HepG2 (cell line): Measurements from ENCODE around the gene TBC1D12. TPM values are rescaled to one million over a fixed set of nuclear protein-coding genes. Genes with fewer than 3 reads are reported as not detected.

Experiments used
- ASH2L ChIP-seq: fragments of 300-600, 200-600 bp; sonication (generic); IDR thresholded peaks from 2 replicates; pipeline ENCODE4 v1.7.0; 2017; ENCODE audit warnings: low read depth, mild to moderate bottlenecking, moderate library complexity, mixed read lengths, low read length; ENCODE audit not compliant: insufficient read length
- HHEX ChIP-seq: IDR thresholded peaks from 2 replicates; pipeline ENCODE4 v1.6.1; 2016; ENCODE audit warnings: control low read depth
- HOXA3 ChIP-seq: sonication (generic); formaldehyde crosslinking; IDR thresholded peaks from 2 replicates; pipeline ENCODE4 v1.5.0; 2020; ENCODE audit warnings: missing genetic modification reagents
- MZF1 ChIP-seq: sonication (generic); formaldehyde crosslinking; IDR thresholded peaks from 2 replicates; pipeline ENCODE4 v1.8.1; 2023; ENCODE audit warnings: mild to moderate bottlenecking, missing genetic modification reagents, borderline replicate concordance
- NR2F6 ChIP-seq, 2 experiments: IDR thresholded peaks; 2 replicates each; pipeline ENCODE4 v1.6.1; 2016; ENCODE audit warnings: antibody characterized with exemption in 1 of 2, mild to moderate bottlenecking in 1 of 2
- RBFOX2 ChIP-seq: fragments of 200-400 bp; formaldehyde crosslinking; IDR thresholded peaks from 2 replicates; pipeline ENCODE4 v1.6.1; 2017; ENCODE audit warnings: low read depth, mild to moderate bottlenecking, low read length
- ZNF101 ChIP-seq: sonication (generic); formaldehyde crosslinking; IDR thresholded peaks from 2 replicates; pipeline ENCODE4 v1.4.0; 2020; ENCODE audit warnings: mild to moderate bottlenecking, low read depth, missing genetic modification reagents, borderline replicate concordance
- ZNF253 ChIP-seq: sonication (generic); formaldehyde crosslinking; IDR thresholded peaks from 2 replicates; pipeline ENCODE4 v1.8.0; 2022; ENCODE audit warnings: mild to moderate bottlenecking, missing genetic modification reagents, borderline replicate concordance
- ZNF260 ChIP-seq: sonication (generic); formaldehyde crosslinking; IDR thresholded peaks from 2 replicates; pipeline ENCODE4 v1.4.0; 2020; ENCODE audit warnings: missing genetic modification reagents, low read depth, mild to moderate bottlenecking, borderline replicate concordance
- ZNF75D ChIP-seq: sonication (generic); formaldehyde crosslinking; IDR thresholded peaks from 2 replicates; pipeline ENCODE4 v1.8.1; 2023; ENCODE audit warnings: missing genetic modification reagents, mild to moderate bottlenecking, borderline replicate concordance
- ZNF772 ChIP-seq: sonication (generic); formaldehyde crosslinking; IDR thresholded peaks from 2 replicates; pipeline ENCODE4 v1.5.0; 2020; ENCODE audit warnings: mild to moderate bottlenecking, missing genetic modification reagents
- polyA plus RNA-seq, 8 experiments: library from polyadenylated mRNA; depleted of rRNA in 3 of 8; stranded (reverse) in 7 of 8; unstranded in 1 of 8; fragments of >200 nt; fragmentation: Illumina TruSeq in 4 of 8; extraction: Trizol in 4 of 8; gene quantifications; 2 replicates each; pipeline versions ENCODE4 v1.2.1 to v1.2.3, GENCODE V29; 2011 to 2016; ENCODE audit warnings: low read depth in 4 of 8, missing spikeins in 1 of 8, mixed read lengths in 1 of 8; ENCODE audit not compliant: insufficient read depth in 1 of 8
- total RNA-seq, 5 experiments: library from RNA; depleted of rRNA; stranded (reverse); fragments of >200 nt; fragmentation: Illumina TruSeq; extraction: Trizol; gene quantifications; 2 replicates each; pipeline ENCODE4 v1.2.3, GENCODE V29; 2016; ENCODE audit warnings: low read depth in 1 of 5
- TF ChIP-seq, protein P1 (sequence below): sonication (generic); formaldehyde crosslinking; IDR thresholded peaks from 2 replicates; pipeline ENCODE4 v1.9.0; 2022; ENCODE audit warnings: missing genetic modification reagents, mild to moderate bottlenecking, borderline replicate concordance
- TF ChIP-seq, protein P2 (sequence below): sonication (generic); formaldehyde crosslinking; IDR thresholded peaks from 2 replicates; pipeline ENCODE4 v1.5.0; 2020; ENCODE audit warnings: missing genetic modification reagents
- TF ChIP-seq, protein P3 (sequence below): sonication (generic); formaldehyde crosslinking; IDR thresholded peaks from 2 replicates; pipeline ENCODE4 v1.8.1; 2023; ENCODE audit warnings: mild to moderate bottlenecking, missing genetic modification reagents, borderline replicate concordance
- TF ChIP-seq, protein P4 (sequence below): IDR thresholded peaks from 2 replicates; pipeline ENCODE4 v1.6.1; 2012; ENCODE audit warnings: low read length, improper control_type of control experiment
- TF ChIP-seq, protein P5 (sequence below): sonication (generic); formaldehyde crosslinking; IDR thresholded peaks from 2 replicates; pipeline ENCODE4 v1.5.1; 2020; ENCODE audit warnings: mild to moderate bottlenecking, missing genetic modification reagents, moderate library complexity

The TBC1D12 gene
- total and polyA plus RNA-seq, 2 of the 13 experiments (the other 11 are each of a cell fraction or from before 2014, with no cell fraction given), result 5.7 to 6.2 TPM

DNA sequence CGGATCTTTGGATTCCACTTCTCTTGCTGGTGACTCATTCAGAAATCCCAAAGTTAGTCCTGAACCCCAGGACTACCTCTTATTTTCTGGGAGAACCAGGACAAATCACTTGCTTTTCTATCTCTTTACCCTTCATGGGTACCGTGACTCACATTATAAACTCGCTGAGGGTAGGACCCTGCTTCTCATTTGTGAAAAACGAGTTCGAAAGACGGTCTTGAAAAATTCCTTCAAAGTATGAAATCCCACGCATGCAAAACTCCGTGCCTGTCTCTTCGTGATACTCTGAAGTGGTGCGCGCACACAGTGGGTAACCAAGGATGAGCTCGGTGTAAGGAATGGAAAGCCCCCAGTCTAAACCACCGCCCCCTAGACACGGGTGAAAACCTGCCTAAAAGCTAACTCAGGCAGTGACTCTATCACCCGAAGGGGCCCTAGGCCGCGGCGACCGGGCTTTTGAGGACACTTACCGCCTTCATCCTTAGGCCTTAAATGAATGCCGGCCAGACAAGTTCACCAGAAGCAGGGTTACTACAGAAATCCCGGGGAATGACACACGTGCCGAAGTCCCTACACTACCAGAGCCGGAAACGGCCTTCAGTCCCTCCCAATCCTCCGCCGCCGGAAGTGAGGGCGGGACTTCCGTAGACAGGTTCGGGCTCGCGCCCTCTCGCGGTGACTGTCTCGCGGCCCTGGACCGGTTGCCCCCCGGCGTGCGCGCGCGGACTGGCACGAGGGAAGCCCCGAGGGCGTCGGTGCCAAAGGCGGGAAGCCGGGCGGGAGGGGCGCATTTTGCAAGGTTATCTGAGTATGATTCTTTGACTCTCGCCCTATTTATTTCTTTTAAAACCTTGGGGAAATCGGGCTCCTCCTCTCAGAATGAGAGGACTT is 39.7 kb upstream of the TBC1D12 start, which contains the start of gene NOC3L (continued):
- TF ChIP-seq, protein P1, sequence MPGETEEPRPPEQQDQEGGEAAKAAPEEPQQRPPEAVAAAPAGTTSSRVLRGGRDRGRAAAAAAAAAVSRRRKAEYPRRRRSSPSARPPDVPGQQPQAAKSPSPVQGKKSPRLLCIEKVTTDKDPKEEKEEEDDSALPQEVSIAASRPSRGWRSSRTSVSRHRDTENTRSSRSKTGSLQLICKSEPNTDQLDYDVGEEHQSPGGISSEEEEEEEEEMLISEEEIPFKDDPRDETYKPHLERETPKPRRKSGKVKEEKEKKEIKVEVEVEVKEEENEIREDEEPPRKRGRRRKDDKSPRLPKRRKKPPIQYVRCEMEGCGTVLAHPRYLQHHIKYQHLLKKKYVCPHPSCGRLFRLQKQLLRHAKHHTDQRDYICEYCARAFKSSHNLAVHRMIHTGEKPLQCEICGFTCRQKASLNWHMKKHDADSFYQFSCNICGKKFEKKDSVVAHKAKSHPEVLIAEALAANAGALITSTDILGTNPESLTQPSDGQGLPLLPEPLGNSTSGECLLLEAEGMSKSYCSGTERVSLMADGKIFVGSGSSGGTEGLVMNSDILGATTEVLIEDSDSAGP (CRISPR knock-in tag), result peak; percentile 96
- TF ChIP-seq RBFOX2 (peak; percentile 83), NR2F6 (IDR thresholded peaks at IDR 0.05) (no peak), NR2F6 (CRISPR knock-in tag; IDR thresholded peaks at IDR 0.05) (peak; percentile 64; the same call in 1 of the 2 replicates), ZNF101 (CRISPR knock-in tag) (0 out of 2 replicates have a peak, but pooled peaks have one; percentile 88), ZNF260 (no peak), MZF1 (CRISPR knock-in tag) (peak; percentile 90; the same call in 1 of the 2 replicates), ASH2L (peak; percentile 95), HHEX (CRISPR knock-in tag) (no peak), ZNF253 (peak; percentile 97), HOXA3 (peak; percentile 94), ZNF772 (CRISPR knock-in tag) (peak; percentile 97), ZNF75D (CRISPR knock-in tag) (peak; percentile 96)
- TF ChIP-seq, protein P2, sequence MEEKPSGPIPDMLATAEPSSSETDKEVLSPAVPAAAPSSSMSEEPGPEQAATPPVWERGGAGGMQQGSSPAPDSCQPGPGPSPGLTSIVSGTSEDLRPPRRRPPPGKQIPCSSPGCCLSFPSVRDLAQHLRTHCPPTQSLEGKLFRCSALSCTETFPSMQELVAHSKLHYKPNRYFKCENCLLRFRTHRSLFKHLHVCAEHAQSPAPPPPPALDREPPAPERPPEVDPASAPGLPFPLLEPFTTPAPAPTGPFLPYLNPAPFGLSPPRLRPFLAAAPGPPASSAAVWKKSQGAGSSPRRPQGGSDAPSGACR (CRISPR knock-in tag), result peak; percentile 59; the same call in 1 of the 2 replicates
- TF ChIP-seq, protein P3, sequence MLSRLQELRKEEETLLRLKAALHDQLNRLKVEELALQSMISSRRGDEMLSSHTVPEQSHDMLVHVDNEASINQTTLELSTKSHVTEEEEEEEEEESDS, result peak; percentile 96
- TF ChIP-seq, protein P4, sequence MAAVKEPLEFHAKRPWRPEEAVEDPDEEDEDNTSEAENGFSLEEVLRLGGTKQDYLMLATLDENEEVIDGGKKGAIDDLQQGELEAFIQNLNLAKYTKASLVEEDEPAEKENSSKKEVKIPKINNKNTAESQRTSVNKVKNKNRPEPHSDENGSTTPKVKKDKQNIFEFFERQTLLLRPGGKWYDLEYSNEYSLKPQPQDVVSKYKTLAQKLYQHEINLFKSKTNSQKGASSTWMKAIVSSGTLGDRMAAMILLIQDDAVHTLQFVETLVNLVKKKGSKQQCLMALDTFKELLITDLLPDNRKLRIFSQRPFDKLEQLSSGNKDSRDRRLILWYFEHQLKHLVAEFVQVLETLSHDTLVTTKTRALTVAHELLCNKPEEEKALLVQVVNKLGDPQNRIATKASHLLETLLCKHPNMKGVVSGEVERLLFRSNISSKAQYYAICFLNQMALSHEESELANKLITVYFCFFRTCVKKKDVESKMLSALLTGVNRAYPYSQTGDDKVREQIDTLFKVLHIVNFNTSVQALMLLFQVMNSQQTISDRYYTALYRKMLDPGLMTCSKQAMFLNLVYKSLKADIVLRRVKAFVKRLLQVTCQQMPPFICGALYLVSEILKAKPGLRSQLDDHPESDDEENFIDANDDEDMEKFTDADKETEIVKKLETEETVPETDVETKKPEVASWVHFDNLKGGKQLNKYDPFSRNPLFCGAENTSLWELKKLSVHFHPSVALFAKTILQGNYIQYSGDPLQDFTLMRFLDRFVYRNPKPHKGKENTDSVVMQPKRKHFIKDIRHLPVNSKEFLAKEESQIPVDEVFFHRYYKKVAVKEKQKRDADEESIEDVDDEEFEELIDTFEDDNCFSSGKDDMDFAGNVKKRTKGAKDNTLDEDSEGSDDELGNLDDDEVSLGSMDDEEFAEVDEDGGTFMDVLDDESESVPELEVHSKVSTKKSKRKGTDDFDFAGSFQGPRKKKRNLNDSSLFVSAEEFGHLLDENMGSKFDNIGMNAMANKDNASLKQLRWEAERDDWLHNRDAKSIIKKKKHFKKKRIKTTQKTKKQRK, result no peak
- TF ChIP-seq, protein P5, sequence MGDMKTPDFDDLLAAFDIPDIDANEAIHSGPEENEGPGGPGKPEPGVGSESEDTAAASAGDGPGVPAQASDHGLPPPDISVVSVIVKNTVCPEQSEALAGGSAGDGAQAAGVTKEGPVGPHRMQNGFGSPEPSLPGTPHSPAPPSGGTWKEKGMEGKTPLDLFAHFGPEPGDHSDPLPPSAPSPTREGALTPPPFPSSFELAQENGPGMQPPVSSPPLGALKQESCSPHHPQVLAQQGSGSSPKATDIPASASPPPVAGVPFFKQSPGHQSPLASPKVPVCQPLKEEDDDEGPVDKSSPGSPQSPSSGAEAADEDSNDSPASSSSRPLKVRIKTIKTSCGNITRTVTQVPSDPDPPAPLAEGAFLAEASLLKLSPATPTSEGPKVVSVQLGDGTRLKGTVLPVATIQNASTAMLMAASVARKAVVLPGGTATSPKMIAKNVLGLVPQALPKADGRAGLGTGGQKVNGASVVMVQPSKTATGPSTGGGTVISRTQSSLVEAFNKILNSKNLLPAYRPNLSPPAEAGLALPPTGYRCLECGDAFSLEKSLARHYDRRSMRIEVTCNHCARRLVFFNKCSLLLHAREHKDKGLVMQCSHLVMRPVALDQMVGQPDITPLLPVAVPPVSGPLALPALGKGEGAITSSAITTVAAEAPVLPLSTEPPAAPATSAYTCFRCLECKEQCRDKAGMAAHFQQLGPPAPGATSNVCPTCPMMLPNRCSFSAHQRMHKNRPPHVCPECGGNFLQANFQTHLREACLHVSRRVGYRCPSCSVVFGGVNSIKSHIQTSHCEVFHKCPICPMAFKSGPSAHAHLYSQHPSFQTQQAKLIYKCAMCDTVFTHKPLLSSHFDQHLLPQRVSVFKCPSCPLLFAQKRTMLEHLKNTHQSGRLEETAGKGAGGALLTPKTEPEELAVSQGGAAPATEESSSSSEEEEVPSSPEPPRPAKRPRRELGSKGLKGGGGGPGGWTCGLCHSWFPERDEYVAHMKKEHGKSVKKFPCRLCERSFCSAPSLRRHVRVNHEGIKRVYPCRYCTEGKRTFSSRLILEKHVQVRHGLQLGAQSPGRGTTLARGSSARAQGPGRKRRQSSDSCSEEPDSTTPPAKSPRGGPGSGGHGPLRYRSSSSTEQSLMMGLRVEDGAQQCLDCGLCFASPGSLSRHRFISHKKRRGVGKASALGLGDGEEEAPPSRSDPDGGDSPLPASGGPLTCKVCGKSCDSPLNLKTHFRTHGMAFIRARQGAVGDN (CRISPR knock-in tag), result peak; percentile 100
